HPDE6-E6E7 (cell line): Measurements from ENCODE around the gene LRRTM1.
A peak's percentile ranks its signal among the peaks of the same experiment; 100 is the strongest.

ENCODE experiments used
- DNase-seq: peaks from one replicate; pipeline ENCODE4 v3.0.0; 2011; ENCODE audit warnings: missing footprints; ENCODE audit errors: extremely low spot score

LRRTM1 gene

GRCh38 chr2:80302314-80303005 is 2.1 kb downstream of the LRRTM1 start:
- DNase-seq = no peak

- no peak for DNase-seq
Measured at GRCh38 chr2:80302001-80302313, 2.6 kb downstream of the LRRTM1 start.

- no peak for DNase-seq
Measured at GRCh38 chr2:80300954-80301353, 3.6 kb downstream of the LRRTM1 start.

GRCh38 chr2:80300346-80300745 is 4.2 kb downstream of the LRRTM1 start:
- no peak for DNase-seq

- no peak for DNase-seq
Measured at GRCh38 chr2:80299661-80300060, 4.9 kb downstream of the LRRTM1 start.

- DNase-seq = no peak
Measured at GRCh38 chr2:80298954-80299353, 5.6 kb downstream of the LRRTM1 start.

- no peak for DNase-seq
Measured at GRCh38 chr2:80293039-80293438, 11.5 kb downstream of the LRRTM1 start.

- DNase-seq = no peak
Measured at GRCh38 chr2:80292474-80292873, 12.1 kb downstream of the LRRTM1 start.

- DNase-seq = no peak
Measured at GRCh38 chr2:80291656-80292055, 12.9 kb downstream of the LRRTM1 start.

- no peak for DNase-seq
Measured at GRCh38 chr2:80288576-80288975, 16.0 kb downstream of the LRRTM1 start.

GRCh38 chr2:80281049-80281448 is 23.5 kb downstream of the LRRTM1 start:
- no peak for DNase-seq

GRCh38 chr2:80280598-80280997 is 24.0 kb downstream of the LRRTM1 start:
- DNase-seq = no peak

GRCh38 chr2:80269806-80270205 is 34.7 kb downstream of the LRRTM1 start:
- DNase-seq = no peak

- no peak for DNase-seq
Measured at GRCh38 chr2:80266231-80266630, 38.3 kb downstream of the LRRTM1 start.

- no peak for DNase-seq
Measured at GRCh38 chr2:80259292-80259691, 45.3 kb downstream of the LRRTM1 start.

GRCh38 chr2:80258793-80259192 is 45.8 kb downstream of the LRRTM1 start:
- no peak for DNase-seq

- DNase-seq = no peak
Measured at GRCh38 chr2:80258341-80258740, 46.2 kb downstream of the LRRTM1 start.

- DNase-seq = no peak
Measured at GRCh38 chr2:80257450-80257849, 47.1 kb downstream of the LRRTM1 start.

GRCh38 chr2:80256782-80257167 is 47.8 kb downstream of the LRRTM1 start:
- DNase-seq = no peak

GRCh38 chr2:80255918-80256781 is 48.4 kb downstream of the LRRTM1 start:
- peak; percentile 4 for DNase-seq

- no peak for DNase-seq
Measured at GRCh38 chr2:80252294-80252986, 52.1 kb downstream of the LRRTM1 start.
